ENCODE data around the gene DHX8. TPM values are rescaled to one million over a fixed set of nuclear protein-coding genes. Genes with fewer than 3 reads are reported as not detected.

The DHX8 gene
- polyA plus RNA-seq, 3 donors = 21.8 to 35.6 (median 26.5) TPM

DNA sequence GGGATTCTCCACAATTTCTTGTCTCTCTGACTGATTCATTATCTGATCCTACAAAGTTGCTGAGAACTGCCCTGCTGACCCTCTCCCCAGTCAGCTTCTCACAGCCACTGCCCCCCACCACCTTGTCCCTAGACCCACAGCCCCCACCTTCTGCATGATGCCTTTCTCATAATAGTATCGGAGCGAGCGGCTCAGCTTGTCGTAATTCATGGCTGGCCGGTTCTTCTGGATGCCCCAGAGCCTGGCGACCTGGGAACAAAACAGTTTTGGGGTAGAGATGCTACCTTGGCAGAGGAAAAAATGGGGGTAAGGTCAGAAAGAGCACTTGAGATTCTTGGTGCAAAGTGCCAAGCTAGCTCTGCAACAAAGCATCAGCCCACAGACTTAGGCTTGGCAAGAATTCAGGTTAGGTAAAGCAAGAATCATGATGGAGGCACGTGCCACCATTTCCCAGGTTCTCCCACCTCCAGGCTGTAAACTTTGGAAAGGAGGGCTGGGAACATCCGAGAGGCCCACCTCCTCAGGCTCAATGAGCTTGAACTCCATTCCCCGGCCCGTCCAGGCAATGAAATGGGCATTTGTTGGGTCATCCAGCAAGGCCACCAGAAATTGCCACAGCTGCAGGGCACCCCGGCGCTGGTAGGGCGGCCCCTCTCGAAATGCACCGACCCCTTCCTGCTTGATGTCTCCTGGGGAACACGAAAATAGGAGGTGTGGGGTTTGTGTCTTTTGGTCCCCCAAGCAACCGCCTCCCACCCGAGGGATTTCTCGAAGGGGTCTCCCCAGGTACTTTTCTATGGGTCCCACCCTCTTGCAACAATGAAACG is 45.4 kb downstream of the DHX8 start:
- Mint-ChIP-seq H3K36me3 (peaks cover 38 to 48% of the 10 kb centered on the region in 2 donors), H3K4me1 (peaks cover 9% of the 10 kb centered on the region), H3K9me3 (no peaks in the 10 kb centered on the region), H3K4me3 (no peak overlapping the region), H3K27ac (peak overlapping the region in 1 of 7 donors; percentile 43), H3K27me3 (ENCODE audit: low read depth in 3 of 3) (peaks cover 0 to 8% (median 1%) of the 10 kb centered on the region in 3 donors)
- Histone ChIP-seq H3K9me3 (replicated peaks in 1 of 2; ENCODE audit: control insufficient read depth in 1 of 2, insufficient read depth in 1 of 2, low read length in 2 of 2) (no peaks in the 10 kb centered on the region), H3K9ac (ENCODE audit: insufficient read depth, low read length, poor library complexity, severe bottlenecking) (no peak overlapping the region), H2AFZ (ENCODE audit: insufficient read depth, low read depth, low read length, poor library complexity, severe bottlenecking) (no peak overlapping the region), H3K4me3 (replicated peaks in 1 of 3; ENCODE audit: low read depth in 2 of 3, low read length in 3 of 3) (no peak overlapping the region), H3K36me3 (replicated peaks in 1 of 2; ENCODE audit: control insufficient read depth in 1 of 2, insufficient read depth in 2 of 2, low read length in 2 of 2) (peaks cover 37 to 50% of the 10 kb centered on the region in 2 donors), H4K20me1 (ENCODE audit: insufficient read depth, low read length) (peaks cover 57% of the 10 kb centered on the region), H3K27ac (ENCODE audit: low read depth in 1 of 2, low read length in 2 of 2) (no peak overlapping the region), H3K4me2 (replicated peaks; ENCODE audit: extremely low read depth, low read length, poor library complexity, severe bottlenecking) (no peak overlapping the region), H3K4me1 (ENCODE audit: control insufficient read depth in 1 of 2, insufficient read depth in 2 of 2, low read length in 2 of 2) (peaks cover 6 to 7% of the 10 kb centered on the region in 2 donors), H3K79me2 (ENCODE audit: insufficient read depth, low read length) (no peaks in the 10 kb centered on the region), H3K27me3 (ENCODE audit: control insufficient read depth in 2 of 2, insufficient read depth in 2 of 2, low read length in 2 of 2) (no peaks in the 10 kb centered on the region)
- DNase-seq = no peak
- intact Hi-C loops (cut with micrococcal nuclease) = no loop called here
- WGBS (ENCODE audit: insufficient coverage) = 94% methylated on average over 13 of the region's 20 CpGs
- TF ChIP-seq CTCF (IDR thresholded peaks at IDR 0.05) = no peak

GRCh38 chr17:43529947-43530287 is 46.1 kb downstream of the DHX8 start:
- Histone ChIP-seq H3K27ac (ENCODE audit: low read depth in 1 of 2, low read length in 2 of 2) (no peak overlapping the region), H3K9ac (ENCODE audit: insufficient read depth, low read length, poor library complexity, severe bottlenecking) (no peak overlapping the region), H3K4me1 (ENCODE audit: control insufficient read depth in 1 of 2, insufficient read depth in 2 of 2, low read length in 2 of 2) (peaks cover 6 to 7% of the 10 kb centered on the region in 2 donors), H3K4me3 (replicated peaks in 1 of 3; ENCODE audit: low read depth in 2 of 3, low read length in 3 of 3) (no peak overlapping the region), H3K79me2 (ENCODE audit: insufficient read depth, low read length) (no peaks in the 10 kb centered on the region), H3K4me2 (replicated peaks; ENCODE audit: extremely low read depth, low read length, poor library complexity, severe bottlenecking) (no peak overlapping the region), H3K27me3 (ENCODE audit: control insufficient read depth in 2 of 2, insufficient read depth in 2 of 2, low read length in 2 of 2) (no peaks in the 10 kb centered on the region), H4K20me1 (ENCODE audit: insufficient read depth, low read length) (peaks cover 50% of the 10 kb centered on the region), H3K9me3 (replicated peaks in 1 of 2; ENCODE audit: control insufficient read depth in 1 of 2, insufficient read depth in 1 of 2, low read length in 2 of 2) (no peaks in the 10 kb centered on the region), H2AFZ (ENCODE audit: insufficient read depth, low read depth, low read length, poor library complexity, severe bottlenecking) (no peak overlapping the region), H3K36me3 (replicated peaks in 1 of 2; ENCODE audit: control insufficient read depth in 1 of 2, insufficient read depth in 2 of 2, low read length in 2 of 2) (peaks cover 30 to 43% of the 10 kb centered on the region in 2 donors)
- no peak overlapping the region for H3K4me3 Mint-ChIP-seq
- H3K27me3 Mint-ChIP-seq (ENCODE audit: low read depth in 3 of 3) = peaks cover 0 to 11% (median 1%) of the 10 kb centered on the region in 3 donors
- no CpG with 5 or more reads among the region's 6 CpGs for WGBS (ENCODE audit: insufficient coverage)
- no peaks in the 10 kb centered on the region for H3K9me3 Mint-ChIP-seq
- H3K27ac Mint-ChIP-seq = peak overlapping the region in 3 of 7 donors; percentile 23 to 53 (median 32)
- peaks cover 30 to 40% of the 10 kb centered on the region in 2 donors for H3K36me3 Mint-ChIP-seq
- H3K4me1 Mint-ChIP-seq = peaks cover 9% of the 10 kb centered on the region
- DNase-seq = no peak
- TF ChIP-seq CTCF (IDR thresholded peaks at IDR 0.05) = no peak
- intact Hi-C loops (cut with micrococcal nuclease) = no loop called here
